H1 (cell line): Measurements from ENCODE around the gene SLC39A11. TPM values are rescaled to one million over a fixed set of nuclear protein-coding genes. Genes with fewer than 3 reads are reported as not detected.

Source experiments
- CTCF ChIA-PET: fragments of 300-600 bp; sonication (Branson Sonifier 250); formaldehyde crosslinking; loops from one replicate; lab custom pipeline; 2021; ENCODE audit not compliant: partially characterized antibody; lab: Charles Lee
- POLR2A ChIA-PET: fragments of 300-600 bp; sonication (Branson Sonifier 250); formaldehyde crosslinking; loops from one replicate; lab custom pipeline; 2021; ENCODE audit warnings: inconsistent platforms; ENCODE audit not compliant: partially characterized antibody; lab: Charles Lee
- DNase-seq, 2 experiments: peaks; one replicate each; pipeline versions ENCODE4 v3.0.0 to v3.0.0-alpha.2; 2010 to 2022; ENCODE audit warnings: low spot score in 2 of 2, low read depth in 1 of 2, mixed read lengths in 1 of 2
- FAIRE-seq: peaks from 2 replicates; lab custom pipeline; 2011; peaks lifted over from hg19 to GRCh38; lab: Jason Lieb, UNC
- H2AFZ ChIP-seq: 2 replicates; pipeline ENCODE4 v1.8.1; 2012; ENCODE audit warnings: low read length, inconsistent platforms
- H2AK5ac ChIP-seq: 2 replicates; pipeline ENCODE4 v1.6.1; 2013; ENCODE audit warnings: low read depth, low read length
- H2BK120ac ChIP-seq: replicated peaks from 2 replicates; pipeline ENCODE3; 2013; ENCODE audit warnings: low read depth, low read length, inconsistent platforms
- H2BK12ac ChIP-seq: 2 replicates; pipeline ENCODE4 v1.6.1; 2013; ENCODE audit warnings: low read depth, low read length
- H2BK15ac ChIP-seq: 2 replicates; pipeline ENCODE4 v1.6.1; 2013; ENCODE audit warnings: low read length
- H2BK20ac ChIP-seq: 2 replicates; pipeline ENCODE4 v1.6.1; 2013; ENCODE audit warnings: low read length
- H2BK5ac ChIP-seq: 2 replicates; pipeline ENCODE4 v1.6.1; 2013; ENCODE audit warnings: low read depth, low read length
- H3K14ac ChIP-seq: 2 replicates; pipeline ENCODE4 v1.6.1; 2013; ENCODE audit warnings: inconsistent platforms; ENCODE audit not compliant: insufficient read length
- H3K18ac ChIP-seq: 2 replicates; pipeline ENCODE4 v1.6.1; 2013; ENCODE audit warnings: low read length; ENCODE audit errors: extremely low read depth
- H3K23ac ChIP-seq: 2 replicates; pipeline ENCODE4 v1.6.1; 2013; ENCODE audit warnings: inconsistent platforms; ENCODE audit not compliant: insufficient read length
- H3K23me2 ChIP-seq: 2 replicates; pipeline ENCODE4 v1.6.1; 2013; ENCODE audit warnings: low read depth, low read length
- H3K27ac ChIP-seq: 2 replicates; pipeline ENCODE4 v1.6.1; 2011; ENCODE audit warnings: low read depth, low read length, inconsistent platforms
- H3K27me3 ChIP-seq, 4 experiments: replicated peaks in 1 of 4; 1 replicate in 1 of 4; 2 replicates in 3 of 4; pipeline versions ENCODE4 v1.6.1 to v1.8.1; 2011 to 2013; ENCODE audit warnings: low read length in 3 of 4, mild to moderate bottlenecking in 3 of 4, inconsistent platforms in 2 of 4, mixed read lengths in 2 of 4, moderate library complexity in 1 of 4; ENCODE audit not compliant: control insufficient read depth in 3 of 4, insufficient read depth in 3 of 4; ENCODE audit errors: extremely low read depth in 1 of 4
- H3K36me3 ChIP-seq, 4 experiments: 2 replicates each; pipeline versions ENCODE4 v1.6.1 to v1.8.1; 2011 to 2013; ENCODE audit warnings: mild to moderate bottlenecking in 4 of 4, low read length in 3 of 4, moderate library complexity in 2 of 4, control low read depth in 1 of 4, inconsistent platforms in 1 of 4; ENCODE audit not compliant: insufficient read depth in 4 of 4, control insufficient read depth in 2 of 4
- H3K4ac ChIP-seq: replicated peaks from 2 replicates; pipeline ENCODE3; 2013; ENCODE audit warnings: low read length, low read depth, mixed read lengths, inconsistent platforms; ENCODE audit not compliant: insufficient read length
- H3K4me1 ChIP-seq, 4 experiments: replicated peaks in 1 of 4; 1 replicate in 1 of 4; 2 replicates in 3 of 4; pipeline versions ENCODE4 v1.6.1 to v1.8.1; 2011 to 2013; ENCODE audit warnings: low read length in 3 of 4, inconsistent platforms in 2 of 4, mixed read lengths in 1 of 4; ENCODE audit not compliant: insufficient read depth in 4 of 4, control insufficient read depth in 3 of 4
- H3K4me2 ChIP-seq, 2 experiments: 2 replicates each; pipeline versions ENCODE4 v1.6.1 to v1.8.1; 2011 to 2013; ENCODE audit warnings: low read depth in 2 of 2, low read length in 2 of 2, control low read depth in 1 of 2, inconsistent platforms in 1 of 2, mild to moderate bottlenecking in 1 of 2; ENCODE audit not compliant: insufficient read depth in 1 of 2
- H3K4me3 ChIP-seq, 4 experiments: fragments of 200-600, 300-600 bp in 1 of 4; sonication (generic), shearing (Covaris generic), sonication (Bioruptor Twin) in 1 of 4; 2 replicates each; pipeline versions ENCODE4 v1.5.1 to v1.8.1; 2011 to 2016; ENCODE audit warnings: low read length in 4 of 4, low read depth in 3 of 4, control low read depth in 2 of 4, inconsistent platforms in 2 of 4, mild to moderate bottlenecking in 2 of 4, mixed read lengths in 1 of 4, moderate library complexity in 1 of 4; ENCODE audit not compliant: insufficient read depth in 2 of 4; ENCODE audit errors: extremely low read depth in 1 of 4
- H3K56ac ChIP-seq: replicated peaks from 2 replicates; pipeline ENCODE3; 2013; ENCODE audit warnings: low read depth, mild to moderate bottlenecking, mixed read lengths, low read length, inconsistent platforms; ENCODE audit not compliant: insufficient read length
- H3K79me1 ChIP-seq: 2 replicates; pipeline ENCODE4 v1.6.1; 2013; ENCODE audit warnings: low read depth, low read length, control low read depth
- H3K79me2 ChIP-seq, 2 experiments: 2 replicates each; pipeline versions ENCODE4 v1.6.1 to v1.8.1; 2012 to 2013; ENCODE audit warnings: low read length in 2 of 2, mild to moderate bottlenecking in 2 of 2, inconsistent platforms in 1 of 2; ENCODE audit not compliant: insufficient read depth in 2 of 2, control insufficient read depth in 1 of 2
- H3K9ac ChIP-seq, 4 experiments: replicated peaks in 1 of 4; 1 replicate in 1 of 4; 2 replicates in 3 of 4; pipeline versions ENCODE4 v1.6.1 to v1.8.1; 2011 to 2013; ENCODE audit warnings: low read depth in 3 of 4, low read length in 3 of 4, control low read depth in 2 of 4, mild to moderate bottlenecking in 2 of 4, moderate library complexity in 2 of 4, inconsistent platforms in 1 of 4; ENCODE audit errors: extremely low read depth in 1 of 4
- H3K9me3 ChIP-seq, 2 experiments: 2 replicates each; pipeline versions ENCODE4 v1.6.1 to v1.8.1; 2012 to 2013; ENCODE audit warnings: mild to moderate bottlenecking in 2 of 2, moderate library complexity in 2 of 2, control low read depth in 1 of 2, inconsistent platforms in 1 of 2, low read depth in 1 of 2, low read length in 1 of 2, mixed read lengths in 1 of 2; ENCODE audit not compliant: insufficient read depth in 2 of 2
- H4K20me1 ChIP-seq, 2 experiments: replicated peaks in 1 of 2; 2 replicates each; pipeline versions ENCODE3 to v1.8.1; 2011 to 2013; ENCODE audit warnings: inconsistent platforms in 2 of 2, low read length in 2 of 2, mild to moderate bottlenecking in 1 of 2; ENCODE audit not compliant: insufficient read depth in 2 of 2, control insufficient read depth in 1 of 2
- H4K5ac ChIP-seq: 2 replicates; pipeline ENCODE4 v1.6.1; 2013; ENCODE audit warnings: low read length, low read depth, mixed read lengths, inconsistent platforms; ENCODE audit not compliant: insufficient read length
- H4K8ac ChIP-seq: 2 replicates; pipeline ENCODE4 v1.8.0; 2013; ENCODE audit warnings: mild to moderate bottlenecking, moderate library complexity, low read length, inconsistent platforms; ENCODE audit not compliant: insufficient read depth; ENCODE audit errors: extremely low read depth
- H4K91ac ChIP-seq: replicated peaks from 2 replicates; pipeline ENCODE3; 2013; ENCODE audit warnings: low read length, mixed read lengths, inconsistent platforms; ENCODE audit not compliant: insufficient read length
- BACH1 ChIP-seq: IDR thresholded peaks from 2 replicates; pipeline ENCODE4 v1.6.1; 2012; ENCODE audit warnings: low read length, improper control_type of control experiment
- EGR1 ChIP-seq: IDR thresholded peaks from 2 replicates; pipeline ENCODE4 v1.6.1; 2011; ENCODE audit warnings: low read depth, low read length, borderline replicate concordance
- HDAC2 ChIP-seq, 2 experiments: fragments of 300-600 bp in 1 of 2; sonication (generic) in 1 of 2; IDR thresholded peaks; 2 replicates each; pipeline ENCODE4 v1.6.1; 2011 to 2012; ENCODE audit warnings: low read depth in 2 of 2, low read length in 2 of 2, mild to moderate bottlenecking in 2 of 2, moderate library complexity in 2 of 2, borderline replicate concordance in 1 of 2, inconsistent platforms in 1 of 2
- HDAC6 ChIP-seq: IDR thresholded peaks from one replicate; pipeline ENCODE4 v1.7.1; 2012; ENCODE audit warnings: low read depth, mild to moderate bottlenecking, inconsistent platforms, low read length, moderate library complexity
- KDM4A ChIP-seq: IDR thresholded peaks from one replicate; pipeline ENCODE4 v1.7.1; 2012; ENCODE audit warnings: low read depth, mild to moderate bottlenecking, moderate library complexity, low read length, inconsistent platforms; ENCODE audit not compliant: severe bottlenecking
- KDM5A ChIP-seq: fragments of 200-600 bp; IDR thresholded peaks from 2 replicates; pipeline ENCODE4 v1.7.1; 2012; ENCODE audit warnings: mild to moderate bottlenecking, low read length, inconsistent platforms, mixed read lengths
- MAFK ChIP-seq: IDR thresholded peaks from 2 replicates; pipeline ENCODE4 v1.6.1; 2012; ENCODE audit warnings: low read depth, mild to moderate bottlenecking, improper control_type of control experiment, low read length
- YY1 ChIP-seq: IDR thresholded peaks from 2 replicates; pipeline ENCODE4 v1.6.1; 2011; ENCODE audit warnings: low read depth, mild to moderate bottlenecking, low read length
- WGBS, 2 experiments: shearing (Covaris generic) in 1 of 2; methylation state at CpG; one replicate each; pipeline versions ENCODE4 v1.1.6 to v1.1.7; 2013 to 2015; ENCODE audit warnings: low lambda C conversion rate in 2 of 2, mixed read lengths in 2 of 2, inconsistent platforms in 1 of 2, low coverage in 1 of 2, missing lambda C conversion rate in 1 of 2; ENCODE audit not compliant: insufficient replicate concordance in 2 of 2, insufficient coverage in 1 of 2, insufficient read length in 1 of 2; ENCODE audit errors: extremely low coverage in 1 of 2, missing lambda C conversion rate in 1 of 2; 5-methylcytosine and 5-hydroxymethylcytosine counted together
- polyA plus RNA-seq, 7 experiments: library from polyadenylated mRNA; depleted of rRNA in 3 of 7; stranded (reverse) in 5 of 7; unstranded in 2 of 7; fragments of >200 nt in 5 of 7; fragments of 200-250 nt in 2 of 7; gene quantifications; 1 replicate in 5 of 7; 2 replicates in 1 of 7; 4 replicates in 1 of 7; pipeline versions ENCODE4 v1.2.1 to v1.2.3, GENCODE V29; 2011 to 2013; ENCODE audit warnings: missing spikeins in 2 of 7, mixed read lengths in 2 of 7
- total RNA-seq: library from RNA; stranded (reverse); fragmentation: NEBNext Ultra II Directional; extraction: Animal tissue kit (Norgen Biotek cat#: 25700); gene quantifications from 2 replicates; pipeline ENCODE4 v1.2.1, GENCODE V29; 2021

Gene SLC39A11
- total and polyA plus RNA-seq, 2 of the 8 experiments (the other 6 are each of a cell fraction or from before 2014, with no cell fraction given) = 12.2 to 19.6 TPM

- H3K14ac ChIP-seq = no peak overlapping the region
- FAIRE-seq (no peak), DNase-seq (no peak)
- TF ChIP-seq HDAC2 (IDR thresholded peaks at IDR 0.05; ENCODE audit: borderline replicate concordance in 1 of 2, low read depth in 2 of 2, low read length in 2 of 2) (no peak), KDM4A (no peak), BACH1 (no peak), KDM5A (no peak), YY1 (no peak), MAFK (no peak), EGR1 (no peak), HDAC6 (no peak)
- no peak overlapping the region for H4K8ac ChIP-seq
- no peak overlapping the region for H3K27ac ChIP-seq
- H3K79me2 ChIP-seq = no peaks in the 10 kb centered on the region
- no peak overlapping the region for H2AK5ac ChIP-seq
- no peaks in the 10 kb centered on the region for H3K36me3 ChIP-seq
- peaks cover 0 to 4% (median 3%) of the 10 kb centered on the region in 4 experiments; a peak in 2 of 7 replicates for H3K4me1 ChIP-seq
- ChIA-PET POLR2A (no interaction called here), CTCF (no interaction called here)
- 87% methylated on average over 10 of the region's 10 CpGs; no CpG with 5 or more reads in 1 of the 2 experiments for WGBS, 2 experiments
- no peaks in the 10 kb centered on the region for H3K27me3 ChIP-seq
- no peak overlapping the region for H2BK5ac ChIP-seq
- H2BK15ac ChIP-seq = no peak overlapping the region
- H3K4ac ChIP-seq = no peak overlapping the region
- no peaks in the 10 kb centered on the region for H3K9me3 ChIP-seq
- H4K5ac ChIP-seq = no peak overlapping the region
- no peak overlapping the region for H3K23ac ChIP-seq
- H2BK12ac ChIP-seq = no peak overlapping the region
- H3K56ac ChIP-seq = no peak overlapping the region
- H3K4me2 ChIP-seq = no peak overlapping the region
- H2BK20ac ChIP-seq = no peak overlapping the region
- no peak overlapping the region for H3K4me3 ChIP-seq
- H4K91ac ChIP-seq = no peak overlapping the region
- no peak overlapping the region for H3K9ac ChIP-seq
- H4K20me1 ChIP-seq = no peaks in the 10 kb centered on the region
- H3K23me2 ChIP-seq = no peaks in the 10 kb centered on the region
- H3K18ac ChIP-seq = no peak overlapping the region
- no peak overlapping the region for H2BK120ac ChIP-seq
- no peaks in the 10 kb centered on the region for H3K79me1 ChIP-seq
- no peak overlapping the region for H2AFZ ChIP-seq
Measured at GRCh38 chr17:73119631-73120030, 27.1 kb upstream of the SLC39A11 start.
